Measurements from ENCODE around the gene SPATA31C2.
"Not testable (repeated sequence)": the region's sequence is repeated elsewhere in the genome, so short reads cannot be mapped to it uniquely, and the experiment has no call there.

Gene SPATA31C2

GRCh38 chr9:88138375-88138774 lies at the start of gene SPATA31C2:
TSS of gene SPATA31C2 (minus strand) at chr9:88138475. CDS start at chr9:88138446, 29 bp downstream.
- not testable (repeated sequence) for H3K4me1 ChIP-seq (ENCODE audit: low read depth, poor library complexity, severe bottlenecking); H3K79me2 ChIP-seq (ENCODE audit: insufficient read depth, low read depth); H3K4me3 ChIP-seq (IDR thresholded peaks at IDR 0.05; ENCODE audit: insufficient read depth, low read depth, low read length); H3K4me2 ChIP-seq; H2AFZ ChIP-seq (ENCODE audit: low read depth); H3K36me3 ChIP-seq (ENCODE audit: insufficient read depth); H4K20me1 ChIP-seq (ENCODE audit: insufficient read depth); H3K27me3 ChIP-seq (ENCODE audit: insufficient read depth, low read depth); H3K27ac ChIP-seq; H3K9ac ChIP-seq

- H3K4me1 ChIP-seq (ENCODE audit: low read depth, poor library complexity, severe bottlenecking): no peaks in the 10 kb centered on the region
- no peaks in the 10 kb centered on the region for H4K20me1 ChIP-seq (ENCODE audit: insufficient read depth)
- no peaks in the 10 kb centered on the region for H3K36me3 ChIP-seq (ENCODE audit: insufficient read depth)
- no peak overlapping the region for H3K4me2 ChIP-seq
- H3K27me3 ChIP-seq (ENCODE audit: insufficient read depth, low read depth): no peaks in the 10 kb centered on the region
- no peak for TF ChIP-seq CTCF (conservative IDR thresholded peaks at IDR 0.05; ENCODE audit: low read depth, low read length)
- H3K9ac ChIP-seq: no peak overlapping the region
- no peak overlapping the region for H3K4me3 ChIP-seq (IDR thresholded peaks at IDR 0.05; ENCODE audit: insufficient read depth, low read depth, low read length)
- H2AFZ ChIP-seq (ENCODE audit: low read depth): no peak overlapping the region
- no peaks in the 10 kb centered on the region for H3K79me2 ChIP-seq (ENCODE audit: insufficient read depth, low read depth)
- H3K27ac ChIP-seq: no peak overlapping the region
Measured at GRCh38 chr9:88187631-88188030, 49.4 kb upstream of the SPATA31C2 start.

GRCh38 chr9:88186495-88187110 lies 48.3 kb upstream of the SPATA31C2 start:
- Histone ChIP-seq H3K79me2 (ENCODE audit: insufficient read depth, low read depth) (no peaks in the 10 kb centered on the region), H3K4me3 (IDR thresholded peaks at IDR 0.05; ENCODE audit: insufficient read depth, low read depth, low read length) (no peak overlapping the region), H3K36me3 (ENCODE audit: insufficient read depth) (no peaks in the 10 kb centered on the region), H2AFZ (ENCODE audit: low read depth) (no peak overlapping the region), H3K27me3 (ENCODE audit: insufficient read depth, low read depth) (no peaks in the 10 kb centered on the region), H3K9ac (no peak overlapping the region), H3K4me2 (no peak overlapping the region), H3K4me1 (ENCODE audit: low read depth, poor library complexity, severe bottlenecking) (no peaks in the 10 kb centered on the region), H4K20me1 (ENCODE audit: insufficient read depth) (no peaks in the 10 kb centered on the region), H3K27ac (no peak overlapping the region)
- no peak for TF ChIP-seq CTCF (conservative IDR thresholded peaks at IDR 0.05; ENCODE audit: low read depth, low read length)

DNA sequence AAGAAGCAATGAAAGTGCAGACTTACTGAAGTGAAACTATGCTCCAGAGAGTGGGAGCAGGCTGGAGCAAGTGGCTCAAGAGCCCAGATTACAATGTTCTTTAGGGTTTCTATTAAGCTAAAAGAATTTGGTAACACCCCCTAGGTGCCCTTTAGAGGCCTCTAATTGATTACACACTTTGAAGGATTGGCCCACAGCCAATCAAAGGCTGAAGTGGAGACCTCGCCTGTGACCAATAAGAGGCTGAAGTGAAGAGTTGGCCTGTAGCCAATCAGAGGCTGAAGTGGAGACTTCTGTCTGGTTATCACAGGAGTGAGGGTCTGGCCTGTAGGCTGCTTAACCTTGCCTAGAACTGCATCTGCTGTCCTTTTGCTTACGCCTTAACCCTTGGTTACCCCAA lies 46.7 kb upstream of the SPATA31C2 start:
- no peaks in the 10 kb centered on the region for H3K79me2 ChIP-seq (ENCODE audit: insufficient read depth, low read depth)
- no peak overlapping the region for H3K4me3 ChIP-seq (IDR thresholded peaks at IDR 0.05; ENCODE audit: insufficient read depth, low read depth, low read length)
- no peaks in the 10 kb centered on the region for H3K36me3 ChIP-seq (ENCODE audit: insufficient read depth)
- H3K9ac ChIP-seq: no peak overlapping the region
- H2AFZ ChIP-seq (ENCODE audit: low read depth): no peak overlapping the region
- no peaks in the 10 kb centered on the region for H4K20me1 ChIP-seq (ENCODE audit: insufficient read depth)
- no peak overlapping the region for H3K4me2 ChIP-seq
- TF ChIP-seq CTCF (conservative IDR thresholded peaks at IDR 0.05; ENCODE audit: low read depth, low read length): no peak
- H3K4me1 ChIP-seq (ENCODE audit: low read depth, poor library complexity, severe bottlenecking): no peaks in the 10 kb centered on the region
- H3K27me3 ChIP-seq (ENCODE audit: insufficient read depth, low read depth): no peaks in the 10 kb centered on the region
- H3K27ac ChIP-seq: no peak overlapping the region

- Histone ChIP-seq H3K79me2 (ENCODE audit: insufficient read depth, low read depth) (no peaks in the 10 kb centered on the region), H3K4me3 (IDR thresholded peaks at IDR 0.05; ENCODE audit: insufficient read depth, low read depth, low read length) (no peak overlapping the region), H3K27ac (no peak overlapping the region), H2AFZ (ENCODE audit: low read depth) (no peak overlapping the region), H3K9ac (no peak overlapping the region), H3K4me2 (no peak overlapping the region), H4K20me1 (ENCODE audit: insufficient read depth) (no peaks in the 10 kb centered on the region), H3K27me3 (ENCODE audit: insufficient read depth, low read depth) (no peaks in the 10 kb centered on the region), H3K36me3 (ENCODE audit: insufficient read depth) (no peaks in the 10 kb centered on the region), H3K4me1 (ENCODE audit: low read depth, poor library complexity, severe bottlenecking) (no peaks in the 10 kb centered on the region)
- no peak for TF ChIP-seq CTCF (conservative IDR thresholded peaks at IDR 0.05; ENCODE audit: low read depth, low read length)
Measured at GRCh38 chr9:88183798-88184495, 45.7 kb upstream of the SPATA31C2 start.

Measured in KMS-11 (cell line).